ENCODE results near the gene CDH12. TPM values are rescaled to one million over a fixed set of nuclear protein-coding genes. Genes with fewer than 3 reads are reported as not detected.
"Not testable (repeated sequence)": the region's sequence is repeated elsewhere in the genome, so short reads cannot be mapped to it uniquely, and the experiment has no call there.

Gene CDH12
- total and polyA plus RNA-seq, 9 donors = 0.05 to 3.4 (median 0.28) TPM; not detected in 4

- no peak for DNase-seq
- 62 to 64% (median 62%) methylated on average over 5 of the region's 5 CpGs for WGBS, 3 donors
- intact Hi-C loops (cut with DNase I) = loop anchor here in 1 of 4 donors (5.0 kb wide), 1 partner anchor 309 kb away; no protein-coding TSS in a partner anchor
Measured at GRCh38 chr5:22896152-22896551, 43.0 kb upstream of the CDH12 start.

GRCh38 chr5:22892441-22892840 is 39.3 kb upstream of the CDH12 start:
- no peak overlapping the region for H3K27ac ChIP-seq
- WGBS, 3 donors = 47 to 61% (median 55%) methylated on average over 4 of the region's 4 CpGs

More at GRCh38 chr5:22896152-22896551, 43.0 kb upstream of the CDH12 start:
- Histone ChIP-seq H3K36me3 (no peaks in the 10 kb centered on the region), H3K27me3 (no peaks in the 10 kb centered on the region), H3K9me3 (no peaks in the 10 kb centered on the region), H3K4me3 (no peak overlapping the region), H3K4me1 (ENCODE audit: insufficient read depth) (no peaks in the 10 kb centered on the region), H3K27ac (no peak overlapping the region)
- TF ChIP-seq, protein P1, sequence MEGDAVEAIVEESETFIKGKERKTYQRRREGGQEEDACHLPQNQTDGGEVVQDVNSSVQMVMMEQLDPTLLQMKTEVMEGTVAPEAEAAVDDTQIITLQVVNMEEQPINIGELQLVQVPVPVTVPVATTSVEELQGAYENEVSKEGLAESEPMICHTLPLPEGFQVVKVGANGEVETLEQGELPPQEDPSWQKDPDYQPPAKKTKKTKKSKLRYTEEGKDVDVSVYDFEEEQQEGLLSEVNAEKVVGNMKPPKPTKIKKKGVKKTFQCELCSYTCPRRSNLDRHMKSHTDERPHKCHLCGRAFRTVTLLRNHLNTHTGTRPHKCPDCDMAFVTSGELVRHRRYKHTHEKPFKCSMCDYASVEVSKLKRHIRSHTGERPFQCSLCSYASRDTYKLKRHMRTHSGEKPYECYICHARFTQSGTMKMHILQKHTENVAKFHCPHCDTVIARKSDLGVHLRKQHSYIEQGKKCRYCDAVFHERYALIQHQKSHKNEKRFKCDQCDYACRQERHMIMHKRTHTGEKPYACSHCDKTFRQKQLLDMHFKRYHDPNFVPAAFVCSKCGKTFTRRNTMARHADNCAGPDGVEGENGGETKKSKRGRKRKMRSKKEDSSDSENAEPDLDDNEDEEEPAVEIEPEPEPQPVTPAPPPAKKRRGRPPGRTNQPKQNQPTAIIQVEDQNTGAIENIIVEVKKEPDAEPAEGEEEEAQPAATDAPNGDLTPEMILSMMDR (IDR thresholded peaks at IDR 0.05) = no peak
- TF ChIP-seq POLR2A (IDR thresholded peaks at IDR 0.05) = no peak
- TF ChIP-seq EP300 (IDR thresholded peaks at IDR 0.05) = no peak

GRCh38 chr5:22889720-22890119 is 36.6 kb upstream of the CDH12 start:
- no peak overlapping the region for H3K27ac ChIP-seq
- DNase-seq = no peak
- H3K27me3 ChIP-seq = no peaks in the 10 kb centered on the region
- intact Hi-C loops (cut with DNase I) = no loop called here
- H3K36me3 ChIP-seq = no peaks in the 10 kb centered on the region
- 71 to 80% (median 80%) methylated on average over 2 of the region's 2 CpGs for WGBS, 3 donors
- H3K4me1 ChIP-seq (ENCODE audit: insufficient read depth) = no peaks in the 10 kb centered on the region
- no peak for TF ChIP-seq POLR2A (IDR thresholded peaks at IDR 0.05)
- TF ChIP-seq, protein P1 (IDR thresholded peaks at IDR 0.05) = no peak
- TF ChIP-seq EP300 (IDR thresholded peaks at IDR 0.05) = no peak
- H3K9me3 ChIP-seq = no peaks in the 10 kb centered on the region
- H3K4me3 ChIP-seq = no peak overlapping the region

More at GRCh38 chr5:22892441-22892840, 39.3 kb upstream of the CDH12 start:
- intact Hi-C loops (cut with DNase I) = no loop called here
- H3K27me3 ChIP-seq = no peaks in the 10 kb centered on the region
- H3K9me3 ChIP-seq = no peaks in the 10 kb centered on the region
- no peak for DNase-seq
- H3K4me3 ChIP-seq = no peak overlapping the region
- no peaks in the 10 kb centered on the region for H3K36me3 ChIP-seq
- no peaks in the 10 kb centered on the region for H3K4me1 ChIP-seq (ENCODE audit: insufficient read depth)
- TF ChIP-seq, protein P1 (IDR thresholded peaks at IDR 0.05) = no peak
- no peak for TF ChIP-seq EP300 (IDR thresholded peaks at IDR 0.05)
- TF ChIP-seq POLR2A (IDR thresholded peaks at IDR 0.05) = no peak

- DNase-seq = no peak
- no peaks in the 10 kb centered on the region for H3K36me3 ChIP-seq
- no peaks in the 10 kb centered on the region for H3K4me1 ChIP-seq (ENCODE audit: insufficient read depth)
- TF ChIP-seq, protein P1 (IDR thresholded peaks at IDR 0.05) = no peak
- TF ChIP-seq POLR2A (IDR thresholded peaks at IDR 0.05) (no peak), EP300 (IDR thresholded peaks at IDR 0.05) (no peak)
- H3K27me3 ChIP-seq = no peaks in the 10 kb centered on the region
- no peaks in the 10 kb centered on the region for H3K9me3 ChIP-seq
- no peak overlapping the region for H3K4me3 ChIP-seq
- 64 to 74% (median 65%) methylated on average over 3 of the region's 3 CpGs for WGBS, 3 donors
- H3K27ac ChIP-seq = no peak overlapping the region
- intact Hi-C loops (cut with DNase I) = no loop called here
Measured at GRCh38 chr5:22887566-22887965, 34.4 kb upstream of the CDH12 start.

DNA sequence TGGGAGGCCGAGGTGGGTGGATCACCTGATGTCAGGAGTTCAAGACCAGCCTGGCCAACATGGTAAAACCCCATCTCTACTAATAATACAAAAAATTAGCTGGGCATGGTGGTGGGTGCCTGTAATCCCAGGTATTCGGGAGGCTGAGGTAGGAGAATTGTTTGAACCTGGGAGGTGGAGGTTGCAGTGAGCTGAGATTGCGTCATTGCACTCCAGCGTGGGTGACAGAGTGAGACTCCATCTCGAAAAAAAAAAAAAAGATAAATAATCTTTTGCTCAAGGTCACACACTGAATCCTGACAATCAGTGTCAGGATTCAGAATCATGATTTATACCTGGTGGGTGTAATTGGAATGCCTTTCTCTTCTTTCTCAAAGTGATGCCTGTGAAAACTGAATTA is 5.8 kb upstream of the CDH12 start:
- H3K9me3 ChIP-seq; H3K27me3 ChIP-seq; H3K36me3 ChIP-seq; H3K27ac ChIP-seq; intact Hi-C loops (cut with DNase I); H3K4me3 ChIP-seq; H3K4me1 ChIP-seq (ENCODE audit: insufficient read depth); DNase-seq: not testable (repeated sequence)
- 79 to 89% (median 84%) methylated on average over 5 of the region's 5 CpGs for WGBS, 3 donors

All from ovary (tissue), 9 donors.